8988T (cell line): ENCODE results near the gene MISP.

Experiments
- DNase-seq: peaks from one replicate; pipeline ENCODE4 v3.0.0; 2011

MISP gene

GRCh38 chr19:747432-748273, 3.3 kb upstream of the MISP start:
- no peak for DNase-seq

GRCh38 chr19:748274-748598, 2.7 kb upstream of the MISP start:
- DNase-seq = no peak

- no peak for DNase-seq
Measured at GRCh38 chr19:749811-750210, 1.1 kb upstream of the MISP start.

- DNase-seq = peak; percentile 99
Measured at GRCh38 chr19:751501-752341, 809 bp downstream of the MISP start.

- DNase-seq = peak; percentile 88
Measured at GRCh38 chr19:752652-753517, 2.0 kb downstream of the MISP start.

GRCh38 chr19:754530-754929, 3.6 kb downstream of the MISP start:
- no peak for DNase-seq

- DNase-seq = no peak
Measured at GRCh38 chr19:755063-755462, 4.2 kb downstream of the MISP start.

GRCh38 chr19:756236-756635, 5.3 kb downstream of the MISP start:
- DNase-seq = no peak

GRCh38 chr19:756821-757688, 6.1 kb downstream of the MISP start:
- no peak for DNase-seq

- DNase-seq = no peak
Measured at GRCh38 chr19:757811-758668, 7.1 kb downstream of the MISP start.

GRCh38 chr19:763181-763580, 12.3 kb downstream of the MISP start:
- DNase-seq = no peak

GRCh38 chr19:763869-764268, 13.0 kb downstream of the MISP start:
- DNase-seq = no peak

GRCh38 chr19:764301-764700, 13.4 kb downstream of the MISP start:
- DNase-seq = no peak

- DNase-seq = no peak
Measured at GRCh38 chr19:765179-765738, 14.3 kb downstream of the MISP start.

- DNase-seq = no peak
Measured at GRCh38 chr19:768424-768823, 17.5 kb downstream of the MISP start.

- DNase-seq = no peak
Measured at GRCh38 chr19:769616-770015, 18.7 kb downstream of the MISP start.

- peak; percentile 77 for DNase-seq
Measured at GRCh38 chr19:771332-771785, 20.4 kb downstream of the MISP start.

- DNase-seq = no peak
Measured at GRCh38 chr19:772063-772462, 21.2 kb downstream of the MISP start.

- DNase-seq = no peak
Measured at GRCh38 chr19:772730-773436, 22.0 kb downstream of the MISP start.

- no peak for DNase-seq
Measured at GRCh38 chr19:776549-776948, 25.6 kb downstream of the MISP start.
